Heart left ventricle (tissue), 16 donors: ENCODE results near the gene NPPA. TPM values are rescaled to one million over a fixed set of nuclear protein-coding genes. Genes with fewer than 3 reads are reported as not detected.
"Not testable (repeated sequence)": the region's sequence is repeated elsewhere in the genome, so short reads cannot be mapped to it uniquely, and the experiment has no call there.

Experiments used
- ATAC-seq, 4 donors: fragments of 200-7000 bp; cut with Tn5 transposase; one replicate each; pipeline ENCODE4 v1.9.1; 2020 to 2022; ENCODE audit warnings: moderate library complexity in 4 of 4, mild to moderate bottlenecking in 3 of 4, moderate number of reproducible peaks in 1 of 4
- DNase-seq, 5 donors: peaks; one replicate each; pipeline ENCODE4 v3.0.0-alpha.2; 2020
- H3K27ac ChIP-seq, 12 donors: fragments of 200-600 bp; sonication (generic) in 4 of 12; one replicate each; pipeline versions ENCODE4 v1.5.0 to v1.8.0; 2016 to 2022; ENCODE audit warnings: mild to moderate bottlenecking in 2 of 12
- H3K27me3 ChIP-seq, 9 donors: fragments of 200-600 bp; sonication (generic) in 2 of 9; one replicate each; pipeline versions ENCODE4 v1.5.1 to v1.8.0; 2016 to 2022; ENCODE audit warnings: mild to moderate bottlenecking in 3 of 9
- H3K36me3 ChIP-seq, 9 donors: fragments of 200-600 bp; sonication (generic) in 2 of 9; one replicate each; pipeline versions ENCODE4 v1.5.0 to v1.8.0; 2018 to 2022; ENCODE audit warnings: mild to moderate bottlenecking in 2 of 9
- H3K4me1 ChIP-seq, 12 donors: fragments of 200-600 bp; sonication (generic) in 4 of 12; one replicate each; pipeline versions ENCODE4 v1.5.0 to v1.8.0; 2016 to 2022; ENCODE audit warnings: mild to moderate bottlenecking in 3 of 12
- H3K4me3 ChIP-seq, 12 donors: fragments of 200-600 bp; sonication (generic) in 4 of 12; one replicate each; pipeline versions ENCODE4 v1.5.0 to v1.8.0; 2017 to 2022; ENCODE audit warnings: mild to moderate bottlenecking in 9 of 12, moderate library complexity in 4 of 12
- H3K9me3 ChIP-seq, 12 donors: fragments of 200-600 bp; sonication (generic) in 4 of 12; one replicate each; pipeline versions ENCODE4 v1.5.0 to v1.8.0; 2016 to 2022; ENCODE audit warnings: mild to moderate bottlenecking in 1 of 12
- POLR2A ChIP-seq, 2 donors: fragments of 450-650 bp; IDR thresholded peaks; one replicate each; pipeline ENCODE4 v1.6.1; 2017; ENCODE audit warnings: antibody characterized with exemption in 2 of 2, mild to moderate bottlenecking in 2 of 2, moderate library complexity in 2 of 2
- WGBS, 4 donors: extraction: QIAGEN DNeasy Blood & Tissue Kit in 2 of 4; methylation state at CpG; one replicate each; pipeline versions ENCODE4 v1.1.5 to v1.1.7; 2013 to 2018; 5-methylcytosine and 5-hydroxymethylcytosine counted together
- intact Hi-C, 10 donors: fragments of 100-400 bp; cut with DNase I; formaldehyde crosslinking; loops; one replicate each; pipeline versions ENCODE4 v1.11.1 to v1.14.2; 2022
- long read RNA-seq, 3 donors: library from polyadenylated mRNA; unstranded; transcript quantifications; one replicate each; pipeline ENCODE4 v2.0.0, GENCODE V29; 2020 to 2021
- polyA plus RNA-seq, 2 donors: library from polyadenylated mRNA; stranded (reverse); fragments of 200-250 nt; gene quantifications; one replicate each; pipeline ENCODE4 v1.2.3, GENCODE V29; 2013
- total RNA-seq, 9 donors: library from RNA; depleted of rRNA in 2 of 9; stranded (reverse); fragments of >200 nt in 2 of 9; fragmentation: NEBNext Ultra II Directional in 3 of 9; extraction: Animal tissue kit (Norgen Biotek cat#: 25700) in 3 of 9; gene quantifications; one replicate each; pipeline versions ENCODE4 v1.1.0 to v1.2.4, GENCODE V29; 2016 to 2023
- TF ChIP-seq, protein P1 (sequence below), 12 donors: fragments of 200-600 bp; sonication (generic) in 4 of 12; IDR thresholded peaks; one replicate each; pipeline versions ENCODE4 v1.5.0 to v1.8.0; 2018 to 2022; ENCODE audit warnings: antibody characterized with exemption in 12 of 12, mild to moderate bottlenecking in 5 of 12
- donor health status: ischemic (EF 13 %, LVEDD 7.1; RV severe dilation, severe dysfunction).
- donor health status: healthy with polysubstance abuse.
- donor health status: DM: no; HTN: yes; CAD: no.
- donor health status: DM: no; HTN: no; CAD: no.
- donor health status: ischemic (EF 25% LVEDD 6.9; RV normal size, moderate dysfunction).
- donor health status: ischemic (EF 25% LVEDD 5.7; RV mildly dilated, moderate dysfunction).
- donor health status: healthy.
- donor health status: DM: yes; HTN: yes; CAD: no.
- donor health status: ischemic (EF 35%, LVEDD 5.7; RV mildly dilated, moderate dysfunction).
- donor health status: nonischemic (EF 11% LVEDD 7.7; RV severe dilation, severe dysfunction).
- donor health status: DM: yes; HTN: yes; CAD: no.
- donor health status: PGD.
- donor health status: ischemic (EF 29% LVEDD 5.4; RV normal size, mild dysfunction).
- donor health status: nonischemic (EF 23%, LVEDD 6.1; RV moderate dilation, normal function).

The NPPA gene
- total RNA-seq (1,000 to 10,000 TPM in 1 of 9 donors, 100 to 1,000 TPM in 8; 126 to 3,156 (median 279) TPM), polyA plus RNA-seq (1,000 to 10,000 TPM in 1 of 2 donors, 10 to 100 TPM in 1; 59.9 to 1,418 TPM)
- long read RNA-seq, donor 1, transcript NPPA-202 (3 exons, 855 nt) = major isoform, 337 of 354 reads
- long read RNA-seq, donor 1, partial matches to known transcripts = 16 of 354 reads
- long read RNA-seq, donor 1, other reads (novel, unspliced or antisense) = 1 of 354 reads
- long read RNA-seq, donor 2, transcript NPPA-202 (3 exons, 855 nt) = major isoform, 230 of 250 reads
- long read RNA-seq, donor 2, partial matches to known transcripts = 20 of 250 reads
- long read RNA-seq, donor 2, other reads (novel, unspliced or antisense) = 0 of 250 reads
- long read RNA-seq, donor 3, transcript NPPA-202 (3 exons, 855 nt) = major isoform, 95 of 103 reads
- long read RNA-seq, donor 3, partial matches to known transcripts = 7 of 103 reads
- long read RNA-seq, donor 3, other reads (novel, unspliced or antisense) = 1 of 103 reads

DNA sequence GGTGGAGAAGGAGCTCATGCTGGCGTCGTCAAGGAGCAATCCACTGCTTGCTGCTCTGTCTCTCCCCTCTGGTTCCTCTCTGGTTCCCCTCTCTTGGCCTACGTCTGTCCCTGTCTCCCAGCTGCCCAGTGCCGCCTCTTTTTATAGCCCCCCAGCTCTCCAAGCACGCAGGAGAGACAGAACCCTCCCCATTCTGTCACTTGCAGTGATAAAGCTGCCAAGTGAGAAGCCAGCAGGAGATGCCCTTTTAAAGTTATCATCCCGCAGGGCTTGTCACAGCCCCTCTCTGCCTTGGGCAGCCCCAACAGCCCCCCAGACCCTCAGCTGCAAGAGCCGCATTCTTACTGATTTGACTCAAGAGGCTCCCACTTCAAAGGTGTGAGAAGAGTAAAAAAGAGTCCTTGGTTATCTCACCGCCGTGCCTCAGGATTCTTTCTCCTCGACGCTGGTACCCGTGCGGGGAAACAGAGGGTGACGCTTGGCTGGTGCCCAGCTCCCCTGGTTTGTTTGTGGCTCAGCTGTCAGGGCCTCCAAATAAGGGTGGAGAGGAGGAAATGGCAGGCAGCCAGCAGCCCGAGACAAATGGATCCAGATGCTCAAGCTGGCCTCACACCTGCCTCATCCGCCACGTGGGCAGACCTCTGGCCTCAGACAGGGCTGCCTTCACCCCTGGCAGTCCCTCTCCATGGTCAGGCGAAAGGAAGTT, at the start of gene NPPA:
Gene NPPA, minus strand, starts transcription at position 117 of the 706 bp plus-strand sequence. Its CDS starts 99 bp downstream, at position 18.
- no peaks in the 10 kb centered on the region for H3K27me3 ChIP-seq
- peaks cover 0 to 15% (median 2%) of the 10 kb centered on the region in 12 donors for H3K4me1 ChIP-seq
- intact Hi-C loops = no loop called here
- H3K36me3 ChIP-seq = peaks cover 0 to 32% (median 22%) of the 10 kb centered on the region in 9 donors
- no peaks in the 10 kb centered on the region for H3K9me3 ChIP-seq
- WGBS, 4 donors = 24 to 43% (median 36%) methylated on average over 14 to 18 of the region's 18 CpGs
- TF ChIP-seq, protein P1, sequence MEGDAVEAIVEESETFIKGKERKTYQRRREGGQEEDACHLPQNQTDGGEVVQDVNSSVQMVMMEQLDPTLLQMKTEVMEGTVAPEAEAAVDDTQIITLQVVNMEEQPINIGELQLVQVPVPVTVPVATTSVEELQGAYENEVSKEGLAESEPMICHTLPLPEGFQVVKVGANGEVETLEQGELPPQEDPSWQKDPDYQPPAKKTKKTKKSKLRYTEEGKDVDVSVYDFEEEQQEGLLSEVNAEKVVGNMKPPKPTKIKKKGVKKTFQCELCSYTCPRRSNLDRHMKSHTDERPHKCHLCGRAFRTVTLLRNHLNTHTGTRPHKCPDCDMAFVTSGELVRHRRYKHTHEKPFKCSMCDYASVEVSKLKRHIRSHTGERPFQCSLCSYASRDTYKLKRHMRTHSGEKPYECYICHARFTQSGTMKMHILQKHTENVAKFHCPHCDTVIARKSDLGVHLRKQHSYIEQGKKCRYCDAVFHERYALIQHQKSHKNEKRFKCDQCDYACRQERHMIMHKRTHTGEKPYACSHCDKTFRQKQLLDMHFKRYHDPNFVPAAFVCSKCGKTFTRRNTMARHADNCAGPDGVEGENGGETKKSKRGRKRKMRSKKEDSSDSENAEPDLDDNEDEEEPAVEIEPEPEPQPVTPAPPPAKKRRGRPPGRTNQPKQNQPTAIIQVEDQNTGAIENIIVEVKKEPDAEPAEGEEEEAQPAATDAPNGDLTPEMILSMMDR (IDR thresholded peaks at IDR 0.05) = no peak
- TF ChIP-seq POLR2A (IDR thresholded peaks at IDR 0.05) = no peak
- H3K27ac ChIP-seq = peak within 1 kb of the TSS in 4 of 12 donors; percentile 34 to 63 (median 52)
- peak in 4 of 5 donors; percentile 40 to 67 (median 58) for DNase-seq
- ATAC-seq = peak; percentile 30 to 63 (median 40)
- peak within 1 kb of the TSS in 5 of 12 donors; percentile 19 to 49 (median 32) for H3K4me3 ChIP-seq

DNA sequence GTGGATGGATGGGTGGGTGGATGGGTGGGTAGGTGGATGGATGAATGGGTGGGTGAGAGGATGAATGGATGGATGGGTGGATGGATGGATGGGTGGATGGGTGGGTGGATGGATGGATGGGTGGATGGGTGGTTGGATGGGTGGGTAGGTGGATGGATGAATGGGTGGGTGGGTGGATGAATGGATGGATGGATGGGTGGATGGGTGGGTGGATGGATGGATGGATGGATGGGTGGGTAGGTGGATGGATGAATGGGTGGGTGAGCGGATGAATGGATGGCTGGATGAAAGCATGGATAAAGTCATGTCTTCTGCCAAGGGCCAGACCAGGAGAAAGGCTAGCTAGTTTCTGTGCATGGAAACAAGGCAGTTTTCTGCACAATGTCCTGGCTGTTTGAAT, 46.9 kb upstream of the NPPA start:
- not testable (repeated sequence) for ATAC-seq, H3K4me1 ChIP-seq, H3K9me3 ChIP-seq, H3K4me3 ChIP-seq, H3K36me3 ChIP-seq, H3K27ac ChIP-seq, DNase-seq
- WGBS, 4 donors = 68 to 88% (median 80%) methylated on average over 1 of the region's 1 CpG
- peaks cover 5 to 44% (median 18%) of the 10 kb centered on the region in 9 donors for H3K27me3 ChIP-seq
- intact Hi-C loops = loop anchor here in 9 of 10 donors (1.0 to 5.0 kb wide), 3 partner anchors 37 to 56 kb away; partner anchors contain the start of gene NPPB (in 1 of the 9)

DNA sequence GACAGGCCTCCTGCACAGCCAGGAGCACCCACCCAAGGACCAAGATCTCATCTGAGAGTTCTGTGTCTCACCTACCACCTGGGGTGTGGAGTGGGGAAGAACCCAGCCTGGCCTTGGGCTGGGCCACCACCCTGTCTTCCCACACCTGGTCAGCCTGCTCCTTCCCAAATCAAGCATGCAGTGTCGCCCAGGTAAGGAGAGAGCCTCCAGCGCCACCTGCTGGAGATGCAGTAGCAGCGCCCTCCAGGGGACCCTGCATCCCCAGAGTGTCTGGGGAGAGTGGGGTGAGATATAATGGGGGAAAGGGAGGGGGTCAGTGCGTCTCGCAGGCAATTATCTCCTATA, 46.3 kb upstream of the NPPA start:
- Histone ChIP-seq H3K27ac (no peak overlapping the region), H3K27me3 (peaks cover 2 to 37% (median 14%) of the 10 kb centered on the region in 9 donors), H3K4me3 (no peak overlapping the region), H3K4me1 (peaks cover 0 to 8% (median 0%) of the 10 kb centered on the region in 12 donors), H3K36me3 (no peaks in the 10 kb centered on the region), H3K9me3 (no peaks in the 10 kb centered on the region)
- intact Hi-C loops = loop anchor here in 9 of 10 donors (1.0 to 5.0 kb wide), 4 partner anchors 21 to 56 kb away; partner anchors contain the start of gene NPPB (in 1 of the 9)
- ATAC-seq = peak; percentile 81 to 94 (median 90)
- 0 to 2% (median 1%) methylated on average over 5 of the region's 5 CpGs for WGBS, 4 donors
- TF ChIP-seq, protein P1 (IDR thresholded peaks at IDR 0.05) = peak; percentile 84 to 94 (median 88)
- no peak for TF ChIP-seq POLR2A (IDR thresholded peaks at IDR 0.05)
- DNase-seq = peak; percentile 72 to 85 (median 74)

DNA sequence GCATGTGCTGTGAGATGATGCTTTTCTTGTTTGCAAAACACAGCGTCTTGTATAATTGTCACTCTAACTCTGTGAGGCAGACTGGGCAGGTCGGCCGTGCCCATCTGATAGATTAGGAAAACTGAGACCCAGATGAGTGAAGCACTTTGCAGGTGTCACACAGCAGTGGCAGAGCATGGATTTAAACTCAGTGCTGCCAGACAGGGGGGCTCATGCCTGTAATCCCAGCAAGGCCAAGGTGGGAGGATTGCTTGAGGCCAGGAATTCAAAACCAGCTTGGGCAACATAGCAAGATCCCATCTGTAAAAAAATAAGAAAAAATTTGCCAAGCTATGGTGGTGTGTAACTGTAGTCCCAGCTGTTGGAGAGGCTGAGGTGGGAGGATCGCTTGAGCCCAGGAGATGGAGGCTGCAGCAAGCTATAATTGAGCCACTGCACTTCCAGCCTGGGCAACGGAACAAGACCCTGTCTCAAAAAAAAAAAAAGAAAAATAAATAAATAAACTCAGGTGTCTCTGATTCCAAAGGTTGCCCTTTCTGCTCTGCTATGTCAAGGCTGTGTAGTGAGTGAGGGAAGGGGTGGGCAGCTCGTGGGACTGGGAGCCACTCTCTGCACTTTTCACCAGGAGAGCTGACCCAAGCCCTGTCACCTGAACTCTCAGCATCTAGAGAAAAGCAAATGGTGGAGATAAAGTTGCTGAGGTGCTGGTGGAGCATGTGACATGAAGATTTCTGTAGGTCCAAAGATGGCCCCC, 44.0 kb upstream of the NPPA start:
- H3K27me3 ChIP-seq = peaks cover 0 to 16% (median 0%) of the 10 kb centered on the region in 9 donors
- H3K4me3 ChIP-seq = no peak overlapping the region
- no peak for TF ChIP-seq POLR2A (IDR thresholded peaks at IDR 0.05)
- TF ChIP-seq, protein P1 (IDR thresholded peaks at IDR 0.05) = no peak
- DNase-seq (peak in 2 of 5 donors; percentile 15 to 33), ATAC-seq (no peak)
- no peaks in the 10 kb centered on the region for H3K9me3 ChIP-seq
- WGBS, 4 donors = 83 to 90% (median 87%) methylated on average over 6 of the region's 6 CpGs
- intact Hi-C loops = loop anchor here in 2 of 10 donors (2.0 to 5.0 kb wide), 2 partner anchors 19 to 34 kb away; partner anchors contain the start of gene NPPB (in 1 of the 2)
- H3K36me3 ChIP-seq = no peaks in the 10 kb centered on the region
- peaks cover 2 to 21% (median 9%) of the 10 kb centered on the region in 12 donors for H3K4me1 ChIP-seq
- no peak overlapping the region for H3K27ac ChIP-seq
